HepG2 (cell line): ENCODE measurements around the gene TMEM214. TPM values are rescaled to one million over a fixed set of nuclear protein-coding genes. Genes with fewer than 3 reads are reported as not detected.
A peak's percentile ranks its signal among the peaks of the same experiment; 100 is the strongest.

Experiments used
- ATAC-seq: fragments of 200-7000 bp; cut with Tn5 transposase; 3 replicates; pipeline ENCODE4 v1.9.1; 2020; ENCODE audit warnings: mild to moderate bottlenecking, moderate library complexity
- BruUV-seq: library from RNA; stranded (reverse); fragments of 400-500 nt; replicated peaks from 2 replicates; lab custom pipeline; 2021; lab: Mats Ljungman, UMichigan
- CTCF ChIA-PET: fragments of 300-600 bp; formaldehyde crosslinking; extraction: SDS; loops from one replicate; lab custom pipeline; 2021; ENCODE audit warnings: low total read pairs, inconsistent platforms, low intra/inter-chr PET ratio; lab: Yijun Ruan, JAX
- POLR2A ChIA-PET: fragments of 350-600 bp; sonication (Branson Sonifier 250); formaldehyde crosslinking; loops from one replicate; lab custom pipeline; 2020; ENCODE audit warnings: antibody characterized with exemption, inconsistent platforms; lab: Yijun Ruan, JAX
- DNase-seq: peaks from one replicate; pipeline ENCODE4 v3.0.0-alpha.2; 2015; ENCODE audit warnings: low spot score
- FAIRE-seq: peaks from 3 replicates; lab custom pipeline; 2011; peaks lifted over from hg19 to GRCh38; lab: Jason Lieb, UNC
- H2AFZ ChIP-seq: one replicate; pipeline ENCODE4 v1.6.1; 2011; ENCODE audit warnings: low read length, inconsistent platforms
- H3K27ac ChIP-seq: fragments of 300-600 bp; 3 replicates; pipeline ENCODE4 v1.8.0; 2011; ENCODE audit warnings: mixed run types, mild to moderate bottlenecking, mixed read lengths, low read length, inconsistent platforms; ENCODE audit not compliant: insufficient read depth; ENCODE audit errors: extremely low read length
- H3K27me3 ChIP-seq, 2 experiments: fragments of 200-600 bp in 1 of 2; 2 replicates in 1 of 2; 3 replicates in 1 of 2; pipeline versions ENCODE4 v1.6.0 to v1.8.0; 2011; ENCODE audit warnings: low read length in 2 of 2, mild to moderate bottlenecking in 2 of 2, moderate library complexity in 2 of 2, inconsistent platforms in 1 of 2; ENCODE audit not compliant: insufficient read depth in 2 of 2, control insufficient read depth in 1 of 2
- H3K36me3 ChIP-seq, 2 experiments: fragments of 200-600 bp in 1 of 2; replicated peaks in 1 of 2; 2 replicates in 1 of 2; 3 replicates in 1 of 2; pipeline versions ENCODE4 v1.5.1 to v1.8.0; 2011; ENCODE audit warnings: low read length in 2 of 2, inconsistent platforms in 1 of 2; ENCODE audit not compliant: insufficient read depth in 2 of 2, control insufficient read depth in 1 of 2
- H3K4me1 ChIP-seq: 2 replicates; pipeline ENCODE4 v1.5.1; 2012; ENCODE audit warnings: low read length, inconsistent platforms; ENCODE audit not compliant: insufficient read depth
- H3K4me2 ChIP-seq: 2 replicates; pipeline ENCODE4 v1.6.0; 2011; ENCODE audit warnings: low read depth, low read length, inconsistent platforms
- H3K4me3 ChIP-seq, 3 experiments: fragments of 200-600 bp in 1 of 3; sonication (generic), shearing (Covaris generic) in 1 of 3; replicated peaks in 1 of 3; 2 replicates each; pipeline ENCODE4 v1.5.1; 2011 to 2016; ENCODE audit warnings: low read length in 3 of 3, inconsistent platforms in 2 of 3, low read depth in 2 of 3, mild to moderate bottlenecking in 2 of 3, control low read depth in 1 of 3, mixed read lengths in 1 of 3; ENCODE audit not compliant: insufficient read depth in 1 of 3
- H3K79me2 ChIP-seq: one replicate; pipeline ENCODE4 v1.6.1; 2011; ENCODE audit warnings: low read length, inconsistent platforms; ENCODE audit not compliant: insufficient read depth
- H3K9ac ChIP-seq: 2 replicates; pipeline ENCODE4 v1.6.0; 2011; ENCODE audit warnings: mild to moderate bottlenecking, low read depth, low read length, inconsistent platforms; ENCODE audit not compliant: insufficient read depth
- H3K9me3 ChIP-seq: 2 replicates; pipeline ENCODE4 v1.5.1; 2012; ENCODE audit warnings: mild to moderate bottlenecking, low read length
- H4K20me1 ChIP-seq: 2 replicates; pipeline ENCODE4 v1.6.0; 2011; ENCODE audit warnings: inconsistent platforms, mild to moderate bottlenecking, low read length, moderate library complexity; ENCODE audit not compliant: insufficient read depth
- MLLT10 ChIP-seq: sonication (generic); formaldehyde crosslinking; IDR thresholded peaks from 2 replicates; pipeline ENCODE4 v1.4.0; 2020; ENCODE audit warnings: missing genetic modification reagents
- NONO ChIP-seq, 2 experiments: fragments of 450-650 bp in 1 of 2; sonication (generic) in 1 of 2; formaldehyde crosslinking in 1 of 2; IDR thresholded peaks in 1 of 2; conservative IDR thresholded peaks in 1 of 2; 2 replicates each; pipeline versions ENCODE4 v1.6.1 to v1.8.0; 2017 to 2022; ENCODE audit warnings: mild to moderate bottlenecking in 1 of 2, missing genetic modification reagents in 1 of 2, moderate library complexity in 1 of 2
- POLR2AphosphoS2 ChIP-seq: IDR thresholded peaks from 2 replicates; pipeline ENCODE4 v1.6.1; 2011; ENCODE audit warnings: low read depth, low read length, improper control_type of control experiment
- RBFOX2 ChIP-seq: fragments of 200-400 bp; formaldehyde crosslinking; IDR thresholded peaks from 2 replicates; pipeline ENCODE4 v1.6.1; 2017; ENCODE audit warnings: low read depth, mild to moderate bottlenecking, low read length
- TAF1 ChIP-seq: sonication (generic); formaldehyde crosslinking; IDR thresholded peaks from 2 replicates; pipeline ENCODE4 v1.4.0; 2020; ENCODE audit warnings: missing genetic modification reagents
- TIGD3 ChIP-seq: sonication (generic); formaldehyde crosslinking; IDR thresholded peaks from 2 replicates; pipeline ENCODE4 v1.5.1; 2020; ENCODE audit warnings: mild to moderate bottlenecking, missing genetic modification reagents, borderline replicate concordance
- XBP1 ChIP-seq: sonication (generic); formaldehyde crosslinking; IDR thresholded peaks from 2 replicates; pipeline ENCODE4 v1.5.0; 2020; ENCODE audit warnings: missing genetic modification reagents
- ZBTB10 ChIP-seq: sonication (generic); formaldehyde crosslinking; IDR thresholded peaks from 2 replicates; pipeline ENCODE4 v1.4.0; 2020; ENCODE audit warnings: missing genetic modification reagents, borderline replicate concordance
- ZMYM3 ChIP-seq: sonication (generic); formaldehyde crosslinking; IDR thresholded peaks from 2 replicates; pipeline ENCODE4 v1.5.1; 2020; ENCODE audit warnings: mild to moderate bottlenecking, missing genetic modification reagents
- ZNF136 ChIP-seq: sonication (generic); formaldehyde crosslinking; IDR thresholded peaks from 2 replicates; pipeline ENCODE4 v1.8.1; 2022; ENCODE audit warnings: low read depth, mild to moderate bottlenecking, moderate library complexity, missing genetic modification reagents
- ZNF205 ChIP-seq: IDR thresholded peaks from 2 replicates; pipeline ENCODE4 v1.6.1; 2018; ENCODE audit warnings: missing biosample characterization, missing genetic modification reagents
- ZNF614 ChIP-seq: IDR thresholded peaks from 2 replicates; pipeline ENCODE4 v1.6.1; 2018; ENCODE audit warnings: missing biosample characterization, missing genetic modification reagents, inconsistent platforms, borderline replicate concordance
- ZNF660 ChIP-seq: sonication (generic); formaldehyde crosslinking; IDR thresholded peaks from 2 replicates; pipeline ENCODE4 v1.5.1; 2020; ENCODE audit warnings: mild to moderate bottlenecking, low read depth, missing genetic modification reagents, borderline replicate concordance
- ZNF746 ChIP-seq: sonication (generic); formaldehyde crosslinking; IDR thresholded peaks from 2 replicates; pipeline ENCODE4 v1.8.0; 2022; ENCODE audit warnings: mild to moderate bottlenecking, missing genetic modification reagents
- WGBS: methylation state at CpG from one replicate; pipeline ENCODE4 v1.1.6; 2017; ENCODE audit warnings: low lambda C conversion rate; 5-methylcytosine and 5-hydroxymethylcytosine counted together
- in situ Hi-C: cut with HindIII; loops from 2 replicates; pipeline ENCODE4 v1.10.0; 2017; ENCODE audit warnings: low pct_unique_long_range_greater_than_20kb; ENCODE audit not compliant: extremely low pct_ligation_motif_present
- intact Hi-C: fragments of 100-400 bp; cut with micrococcal nuclease; formaldehyde crosslinking; loops from one replicate; pipeline ENCODE4 v1.10.0; 2022; ENCODE audit not compliant: unreplicated experiment
- polyA plus RNA-seq, 8 experiments: library from polyadenylated mRNA; depleted of rRNA in 3 of 8; stranded (reverse) in 7 of 8; unstranded in 1 of 8; fragments of >200 nt; fragmentation: Illumina TruSeq in 4 of 8; extraction: Trizol in 4 of 8; gene quantifications; 2 replicates each; pipeline versions ENCODE4 v1.2.1 to v1.2.3, GENCODE V29; 2011 to 2016; ENCODE audit warnings: low read depth in 4 of 8, missing spikeins in 1 of 8, mixed read lengths in 1 of 8; ENCODE audit not compliant: insufficient read depth in 1 of 8
- total RNA-seq, 5 experiments: library from RNA; depleted of rRNA; stranded (reverse); fragments of >200 nt; fragmentation: Illumina TruSeq; extraction: Trizol; gene quantifications; 2 replicates each; pipeline ENCODE4 v1.2.3, GENCODE V29; 2016; ENCODE audit warnings: low read depth in 1 of 5

TMEM214 gene
- total and polyA plus RNA-seq, 2 of the 13 experiments (the other 11 are each of a cell fraction or from before 2014, with no cell fraction given) = 58.3 to 132 TPM

DNA sequence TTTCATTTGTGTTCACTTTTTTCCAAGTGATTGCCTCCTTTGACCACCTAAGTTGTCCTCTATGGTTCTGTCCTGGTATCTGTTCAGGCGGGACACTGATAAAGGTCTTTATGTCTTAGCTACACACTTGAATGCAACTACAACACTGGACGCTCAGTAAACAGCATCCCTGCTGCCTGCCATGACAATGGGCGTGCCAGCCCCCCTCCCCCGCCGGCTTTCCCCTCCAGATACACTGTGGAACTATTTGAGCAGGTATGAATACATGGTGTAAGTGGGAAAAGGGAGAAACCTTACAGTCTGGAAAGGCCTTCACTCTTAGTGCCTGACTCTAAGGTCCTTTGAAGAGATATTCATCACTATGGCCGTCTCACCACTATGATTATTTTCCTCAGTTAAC lies 24.4 kb downstream of the TMEM214 start:
- ATAC-seq (no peak), DNase-seq (no peak), FAIRE-seq (no peak)
- no TSS peak for BruUV-seq
- H3K36me3 ChIP-seq = peaks cover 17 to 63% of the 10 kb centered on the region in 2 experiments
- POLR2A ChIA-PET = interaction anchor here (4.3 kb wide), 1 partner anchor 10 kb away, joined by 19 read pairs; no protein-coding TSS in a partner anchor
- no peaks in the 10 kb centered on the region for H3K9me3 ChIP-seq
- H3K9ac ChIP-seq = no peak overlapping the region
- H4K20me1 ChIP-seq = no peaks in the 10 kb centered on the region
- no peak overlapping the region for H3K4me3 ChIP-seq
- in situ Hi-C loops (no loop called here), intact Hi-C loops (no loop called here)
- no peaks in the 10 kb centered on the region; a peak in 1 of 5 replicates for H3K27me3 ChIP-seq
- H3K79me2 ChIP-seq = peaks cover 4% of the 10 kb centered on the region
- TF ChIP-seq ZNF746 (CRISPR knock-in tag) = no peak
- 0 out of 2 replicates have a peak, but pooled peaks have one; percentile 17 for TF ChIP-seq RBFOX2
- no peak for TF ChIP-seq TAF1 (CRISPR knock-in tag)
- no peak for TF ChIP-seq ZNF660 (CRISPR knock-in tag)
- TF ChIP-seq MLLT10 = no peak
- no peak for TF ChIP-seq TIGD3 (CRISPR knock-in tag)
- TF ChIP-seq ZNF614 (CRISPR knock-in tag) = no peak
- H3K27ac ChIP-seq = no peak overlapping the region
- CTCF ChIA-PET = no interaction called here
- peaks cover 13% of the 10 kb centered on the region for H3K4me1 ChIP-seq
- no peak overlapping the region for H2AFZ ChIP-seq
- H3K4me2 ChIP-seq = no peak overlapping the region
- 98% methylated on average over 6 of the region's 6 CpGs for WGBS

DNA sequence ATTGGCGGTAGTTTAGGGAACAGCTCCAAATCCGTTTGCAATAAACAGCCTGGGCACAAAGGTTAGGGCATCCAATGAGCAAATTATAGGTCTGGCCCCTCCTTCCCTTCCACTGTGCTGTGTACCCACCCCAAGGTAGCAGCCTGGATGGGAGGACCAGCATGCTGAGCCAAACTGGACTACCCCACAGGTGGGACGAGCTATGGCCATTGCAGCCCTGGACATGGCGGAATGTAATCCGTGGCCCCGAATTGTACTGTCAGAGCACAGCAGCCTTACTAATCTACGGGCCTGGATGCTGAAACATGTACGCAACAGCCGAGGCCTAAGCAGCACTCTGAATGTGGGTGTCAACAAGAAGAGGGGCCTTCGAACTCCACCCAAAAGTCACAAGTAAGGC lies 25.4 kb downstream of the TMEM214 start:
- Histone ChIP-seq H3K79me2 (no peaks in the 10 kb centered on the region), H3K27ac (no peak overlapping the region), H3K4me2 (no peak overlapping the region), H3K36me3 (peaks cover 17 to 59% of the 10 kb centered on the region in 2 experiments), H3K4me3 (no peak overlapping the region), H3K9me3 (no peaks in the 10 kb centered on the region), H4K20me1 (peaks cover 2% of the 10 kb centered on the region; the same call in 1 of the 2 replicates), H3K4me1 (peaks cover 3% of the 10 kb centered on the region; the same call in 1 of the 2 replicates), H3K9ac (no peak overlapping the region), H3K27me3 (no peaks in the 10 kb centered on the region), H2AFZ (no peak overlapping the region)
- no peak for DNase-seq
- CTCF ChIA-PET = no interaction called here
- WGBS = 93% methylated on average over 10 of the region's 10 CpGs
- 0 out of 3 replicates have a peak, but pooled peaks have one; percentile 5 for ATAC-seq
- FAIRE-seq = no peak
- POLR2A ChIA-PET = interaction anchor here (1.4 to 11.6 kb wide), 6 partner anchors 7 to 36 kb away, joined by 3 to 100 read pairs (median 13); partner anchors contain the start of genes AGBL5, EMILIN1 and OST4
- BruUV-seq = no TSS peak
- intact Hi-C loops (no loop called here), in situ Hi-C loops (no loop called here)
- no peak for TF ChIP-seq NONO (IDR thresholded peaks at IDR 0.05)
- 0 out of 2 replicates have a peak, but pooled peaks have one; percentile 30 for TF ChIP-seq NONO (CRISPR knock-in tag; conservative IDR thresholded peaks at IDR 0.05)
- TF ChIP-seq ZNF205 (CRISPR knock-in tag) = no peak
- TF ChIP-seq XBP1 = no peak
- no peak for TF ChIP-seq ZBTB10
- no peak for TF ChIP-seq ZNF136
- no peak for TF ChIP-seq ZMYM3 (CRISPR knock-in tag)
- 0 out of 2 replicates have a peak, but pooled peaks have one; percentile 8 for TF ChIP-seq POLR2AphosphoS2
